NCI-H2227 (cell line): ENCODE data around the gene KREMEN1.
A peak's percentile ranks its signal among the peaks of the same experiment; 100 is the strongest.

ENCODE experiments used
- DNase-seq: peaks from one replicate; lab custom pipeline; 2025; ENCODE audit not compliant: unreplicated experiment; lab: John Stamatoyannopoulos, UW

KREMEN1 gene

DNA sequence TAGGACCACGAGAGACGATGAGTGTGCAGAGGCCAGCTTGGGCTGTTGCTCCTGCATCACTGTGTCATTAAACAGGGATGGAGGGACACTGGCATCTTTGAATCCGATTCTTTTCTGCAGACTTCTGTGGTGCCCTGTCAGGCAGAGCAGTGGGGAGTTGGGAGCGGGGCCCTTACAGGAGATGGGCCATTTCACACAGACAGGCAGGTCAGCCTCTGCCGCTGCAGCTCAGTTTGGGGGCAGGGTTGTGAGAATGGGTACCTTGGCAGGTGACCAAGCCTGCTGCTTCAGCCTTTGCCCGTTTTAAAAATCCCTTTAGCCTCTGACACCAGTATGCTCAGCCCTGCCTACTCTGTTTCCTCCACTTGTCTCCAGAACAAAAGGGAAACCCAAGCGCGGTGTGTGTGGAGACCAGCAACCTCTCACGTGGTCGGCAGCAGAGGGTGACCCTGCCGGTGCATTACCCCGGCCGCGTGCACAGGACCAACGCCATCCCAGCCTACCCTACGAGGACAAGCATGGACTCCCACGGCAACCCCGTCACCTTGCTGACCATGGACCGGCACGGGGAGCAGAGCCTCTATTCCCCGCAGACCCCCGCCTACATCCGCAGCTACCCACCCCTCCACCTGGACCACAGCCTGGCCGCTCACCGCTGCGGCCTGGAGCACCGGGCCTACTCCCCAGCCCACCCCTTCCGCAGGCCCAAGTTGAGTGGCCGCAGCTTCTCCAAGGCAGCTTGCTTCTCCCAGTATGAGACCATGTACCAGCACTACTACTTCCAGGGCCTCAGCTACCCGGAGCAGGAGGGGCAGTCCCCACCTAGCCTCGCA is 23.8 kb upstream of the KREMEN1 start:
- DNase-seq = no peak

DNA sequence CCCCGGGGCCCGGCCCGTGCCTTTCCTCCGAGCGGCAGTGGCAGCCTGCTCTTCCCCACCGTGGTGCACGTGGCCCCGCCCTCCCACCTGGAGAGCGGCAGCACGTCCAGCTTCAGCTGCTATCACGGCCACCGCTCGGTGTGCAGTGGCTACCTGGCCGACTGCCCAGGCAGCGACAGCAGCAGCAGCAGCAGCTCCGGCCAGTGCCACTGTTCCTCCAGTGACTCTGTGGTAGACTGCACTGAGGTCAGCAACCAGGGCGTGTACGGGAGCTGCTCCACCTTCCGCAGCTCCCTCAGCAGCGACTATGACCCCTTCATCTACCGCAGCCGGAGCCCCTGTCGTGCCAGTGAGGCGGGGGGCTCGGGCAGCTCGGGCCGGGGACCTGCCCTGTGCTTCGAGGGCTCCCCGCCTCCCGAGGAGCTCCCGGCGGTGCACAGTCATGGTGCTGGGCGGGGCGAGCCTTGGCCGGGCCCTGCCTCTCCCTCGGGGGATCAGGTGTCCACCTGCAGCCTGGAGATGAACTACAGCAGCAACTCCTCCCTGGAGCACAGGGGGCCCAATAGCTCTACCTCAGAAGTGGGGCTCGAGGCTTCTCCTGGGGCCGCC is 23.1 kb upstream of the KREMEN1 start:
- no peak for DNase-seq

- DNase-seq = no peak
Measured at GRCh38 chr22:29050457-29050856, 22.4 kb upstream of the KREMEN1 start.

DNA sequence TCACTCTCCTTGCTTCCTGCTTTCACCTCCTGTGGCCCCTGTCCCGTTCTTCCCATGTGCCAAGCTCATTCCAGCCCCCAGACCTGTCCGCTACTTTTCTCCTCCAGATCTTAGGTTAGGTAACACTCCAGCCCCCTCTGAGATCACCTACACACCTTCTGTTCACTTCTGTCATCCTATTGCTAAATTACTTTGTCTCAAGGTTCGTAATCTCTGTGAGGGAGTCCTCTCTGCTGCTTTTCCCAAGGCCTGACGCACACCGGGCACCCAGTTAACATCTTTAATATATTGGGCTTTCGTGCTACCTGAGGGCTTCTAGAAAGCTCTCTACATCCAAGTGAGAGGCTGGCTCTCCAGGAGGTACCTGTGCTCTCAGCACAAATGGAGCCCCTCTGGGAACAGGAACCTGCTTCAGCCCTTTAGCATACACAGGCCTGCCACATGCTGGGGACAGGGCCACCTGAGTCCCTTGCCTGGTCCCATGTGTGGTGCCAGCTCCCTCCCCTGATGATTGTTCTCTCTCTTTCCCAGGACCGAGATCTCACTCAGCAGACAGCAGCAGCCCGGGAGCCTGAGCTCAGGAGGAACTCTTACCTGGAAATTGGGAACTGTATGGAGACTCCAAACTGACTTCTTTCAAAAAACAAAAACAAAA is 19.7 kb upstream of the KREMEN1 start:
- DNase-seq = no peak

GRCh38 chr22:29054251-29054767 is 18.5 kb upstream of the KREMEN1 start:
- DNase-seq = no peak

DNA sequence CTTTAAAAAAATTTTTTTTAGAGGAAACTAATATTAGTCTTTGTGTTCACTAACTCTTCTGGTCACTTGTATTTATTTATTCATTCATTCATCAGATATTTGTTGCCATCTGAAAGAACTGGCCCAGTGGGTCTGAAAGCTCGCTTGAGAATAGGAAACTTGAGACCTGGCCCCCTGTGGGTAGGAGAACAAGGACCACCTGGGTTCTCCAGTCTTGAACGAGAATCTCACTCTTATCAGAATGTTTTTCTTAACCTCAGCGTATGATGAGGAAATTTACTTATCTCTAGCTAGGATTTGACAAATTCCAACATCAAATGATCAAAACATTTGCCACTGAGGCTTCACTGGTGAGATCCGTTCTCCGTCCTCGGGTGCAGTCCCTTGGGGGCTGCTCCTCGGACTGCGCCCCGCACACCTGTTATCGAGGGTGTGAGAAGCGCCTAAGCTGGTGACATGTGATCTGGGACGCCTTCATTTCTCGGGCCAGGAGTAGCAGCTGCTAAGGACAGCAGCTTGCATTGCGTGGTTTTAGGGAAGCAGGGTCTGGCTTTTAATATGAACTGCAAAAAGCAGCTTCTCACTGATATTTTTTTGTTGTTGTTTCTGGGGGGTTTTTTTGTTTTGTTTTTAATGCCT is 17.5 kb upstream of the KREMEN1 start:
- no peak for DNase-seq

DNA sequence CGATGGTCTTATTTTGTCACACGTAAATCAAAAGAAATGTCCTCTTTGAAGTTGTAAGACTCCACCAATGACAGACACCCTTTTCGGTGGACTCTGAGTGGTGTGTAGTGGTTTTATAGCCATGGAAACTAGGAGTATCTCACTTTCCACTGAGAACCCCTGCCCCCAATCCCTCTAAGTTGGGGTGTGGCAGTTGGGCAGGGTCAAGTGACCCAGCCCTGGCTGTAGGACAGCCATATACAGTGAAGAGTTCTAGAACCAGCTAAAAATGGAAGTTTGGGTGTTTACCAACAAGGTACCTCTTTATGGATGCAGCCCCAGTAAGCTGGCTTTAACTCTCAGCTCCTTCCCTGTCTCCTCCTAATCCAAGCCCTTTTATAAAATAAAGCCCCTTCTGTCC is 16.4 kb upstream of the KREMEN1 start:
- no peak for DNase-seq

DNA sequence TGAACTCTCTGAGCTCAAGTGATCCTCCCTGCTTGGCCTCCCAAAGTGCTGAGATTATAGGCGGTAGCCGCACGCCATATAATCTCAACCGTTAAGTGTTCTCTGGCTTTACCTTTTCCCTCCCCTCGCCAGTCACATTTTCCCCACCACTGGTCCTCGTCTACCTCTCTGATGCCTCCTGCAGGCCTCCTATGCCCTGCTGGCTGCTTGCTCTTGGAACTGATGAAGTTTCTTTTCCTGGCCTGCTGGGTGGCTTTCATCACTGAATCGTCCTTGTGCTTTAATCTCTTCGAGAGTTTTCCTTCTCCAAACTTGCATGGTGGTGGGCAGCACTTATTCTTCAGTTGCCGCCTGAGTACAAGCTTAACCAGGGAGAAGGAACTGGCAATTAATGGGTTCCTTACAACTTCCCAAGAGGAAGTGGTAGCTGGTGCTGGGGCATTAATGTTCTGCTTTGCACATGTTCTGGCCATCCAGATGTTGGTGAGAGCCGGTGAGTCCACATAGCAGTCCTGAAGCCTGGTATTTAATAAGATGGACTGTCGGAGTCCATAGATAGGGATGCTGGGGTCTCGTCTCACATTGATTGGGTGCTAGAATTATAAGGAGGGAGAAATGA is 12.5 kb upstream of the KREMEN1 start:
- DNase-seq = no peak

DNA sequence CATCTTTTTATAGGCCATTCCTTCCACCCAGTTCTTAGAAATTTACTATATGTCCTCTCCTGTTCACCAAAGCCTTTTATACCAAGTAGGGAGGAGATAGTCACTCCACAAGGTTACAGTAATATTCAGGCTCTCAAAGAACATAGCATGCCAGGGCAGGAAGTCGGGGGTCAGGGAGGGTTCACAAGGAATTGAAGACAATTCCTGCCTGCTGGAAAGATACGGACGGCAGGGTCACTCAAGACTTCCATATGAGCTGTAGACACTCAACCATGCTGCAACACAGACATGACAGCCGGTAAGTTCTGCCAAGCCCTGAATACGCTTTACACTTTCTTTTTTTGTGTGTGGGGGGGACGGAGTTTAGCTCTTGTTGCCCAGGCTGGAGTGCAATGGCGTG is 11.9 kb upstream of the KREMEN1 start:
- no peak for DNase-seq

GRCh38 chr22:29061773-29062172 is 11.1 kb upstream of the KREMEN1 start, which contains the start of gene C22orf31:
C22orf31 (minus strand) TSS chr22:29061831; CDS start chr22:29061792, 39 bp downstream.
- no peak for DNase-seq

DNA sequence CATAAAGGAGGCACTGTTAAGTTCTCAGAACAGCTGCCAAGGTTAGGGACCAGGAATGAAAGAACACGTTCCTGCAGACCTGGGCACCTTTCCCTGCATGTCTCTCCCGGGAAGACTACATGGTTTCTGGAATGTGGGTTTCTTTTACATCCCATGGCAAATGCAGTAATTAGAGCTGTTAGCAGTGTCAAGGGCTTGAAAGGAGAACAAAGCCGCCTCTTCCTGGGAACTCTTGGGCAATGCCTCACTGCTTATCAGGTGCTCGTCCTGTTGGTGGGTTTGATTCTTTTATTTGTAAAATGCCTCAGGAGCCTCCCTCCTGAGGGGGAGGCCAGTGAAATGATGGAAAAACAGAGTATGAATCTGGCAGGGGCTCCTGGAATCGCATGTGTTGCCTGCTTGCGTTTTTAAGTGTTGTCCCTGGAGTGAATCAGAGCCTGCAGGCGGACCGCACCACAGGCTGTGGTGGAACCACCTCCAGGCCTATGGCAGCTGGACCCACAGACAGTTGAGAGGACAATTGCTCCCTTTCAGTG is 10.5 kb upstream of the KREMEN1 start:
- no peak for DNase-seq

DNA sequence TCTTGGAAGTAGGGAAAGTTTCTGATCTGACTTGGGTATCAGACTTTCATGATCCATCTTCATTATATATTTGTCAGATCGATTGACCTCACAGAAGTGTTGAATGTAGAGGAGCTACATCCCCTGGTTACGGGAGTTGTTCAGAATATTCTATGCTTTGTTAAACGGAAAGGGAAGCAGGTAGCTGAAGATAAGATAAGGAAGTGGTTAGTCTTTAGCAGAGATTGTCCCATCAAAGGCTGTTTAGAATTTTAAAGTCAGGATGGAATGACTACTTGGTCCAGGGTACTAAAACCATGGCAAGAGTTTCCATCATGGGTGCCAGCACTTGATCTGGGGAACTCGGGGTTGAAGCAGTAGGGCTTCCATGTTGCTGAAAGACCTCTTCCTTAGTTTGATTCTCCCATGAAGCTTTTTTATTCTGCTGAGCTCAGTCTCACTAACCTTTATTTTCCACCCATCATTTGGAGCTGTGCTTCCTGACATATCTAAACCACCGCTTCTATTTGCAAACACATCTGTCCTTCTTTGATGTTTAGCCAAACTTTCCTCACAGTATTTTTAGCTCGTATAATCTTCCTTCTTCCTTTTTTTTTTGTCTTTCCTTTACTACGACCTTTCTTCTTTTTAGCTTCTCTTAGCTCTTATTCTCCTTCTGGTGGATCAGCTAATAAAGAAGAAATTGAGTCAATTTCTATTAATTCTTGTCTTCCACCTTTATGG is 7.2 kb upstream of the KREMEN1 start:
- DNase-seq = no peak

DNA sequence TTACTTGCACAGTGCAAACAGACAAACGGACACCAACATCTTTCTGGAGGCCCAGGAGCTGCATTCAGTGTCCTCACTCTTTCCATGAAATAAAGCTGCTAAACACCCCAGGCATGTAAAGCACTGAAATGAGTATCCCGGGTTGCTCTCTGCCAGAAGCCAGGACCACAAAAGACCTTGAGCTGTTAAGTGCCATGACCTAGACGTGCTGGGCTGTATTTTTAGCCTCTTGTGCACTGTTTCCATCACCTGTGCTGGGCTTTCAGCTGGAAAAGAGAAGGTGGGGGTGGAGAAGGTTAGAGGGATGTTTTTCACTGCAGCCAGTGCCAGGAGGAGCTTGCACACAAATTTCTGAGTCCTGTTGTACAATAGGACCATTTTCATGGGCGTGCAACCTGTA is 3.4 kb upstream of the KREMEN1 start:
- DNase-seq = no peak

DNA sequence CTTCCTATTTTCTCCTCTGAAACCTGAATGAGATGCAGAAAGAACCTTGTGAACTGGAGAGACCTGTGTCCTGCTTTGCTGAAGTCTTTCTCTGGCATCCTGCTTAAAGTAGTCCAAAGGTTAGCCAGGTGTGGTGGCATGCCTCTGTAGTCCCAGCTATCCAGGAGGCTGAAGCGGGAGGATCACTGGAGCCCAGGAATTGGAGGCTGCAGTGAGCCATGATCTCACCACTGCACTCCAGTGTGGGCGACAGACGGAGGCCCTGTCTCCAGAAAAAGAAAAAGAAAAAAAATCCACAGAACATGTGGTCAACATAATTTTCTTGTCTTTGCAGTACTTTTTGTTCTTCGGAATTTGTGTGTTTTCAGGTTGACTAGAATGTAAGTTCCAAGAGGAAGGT is 2.3 kb upstream of the KREMEN1 start:
- DNase-seq = no peak

GRCh38 chr22:29071261-29072045 is 1.4 kb upstream of the KREMEN1 start:
- peak; percentile 73 for DNase-seq

DNA sequence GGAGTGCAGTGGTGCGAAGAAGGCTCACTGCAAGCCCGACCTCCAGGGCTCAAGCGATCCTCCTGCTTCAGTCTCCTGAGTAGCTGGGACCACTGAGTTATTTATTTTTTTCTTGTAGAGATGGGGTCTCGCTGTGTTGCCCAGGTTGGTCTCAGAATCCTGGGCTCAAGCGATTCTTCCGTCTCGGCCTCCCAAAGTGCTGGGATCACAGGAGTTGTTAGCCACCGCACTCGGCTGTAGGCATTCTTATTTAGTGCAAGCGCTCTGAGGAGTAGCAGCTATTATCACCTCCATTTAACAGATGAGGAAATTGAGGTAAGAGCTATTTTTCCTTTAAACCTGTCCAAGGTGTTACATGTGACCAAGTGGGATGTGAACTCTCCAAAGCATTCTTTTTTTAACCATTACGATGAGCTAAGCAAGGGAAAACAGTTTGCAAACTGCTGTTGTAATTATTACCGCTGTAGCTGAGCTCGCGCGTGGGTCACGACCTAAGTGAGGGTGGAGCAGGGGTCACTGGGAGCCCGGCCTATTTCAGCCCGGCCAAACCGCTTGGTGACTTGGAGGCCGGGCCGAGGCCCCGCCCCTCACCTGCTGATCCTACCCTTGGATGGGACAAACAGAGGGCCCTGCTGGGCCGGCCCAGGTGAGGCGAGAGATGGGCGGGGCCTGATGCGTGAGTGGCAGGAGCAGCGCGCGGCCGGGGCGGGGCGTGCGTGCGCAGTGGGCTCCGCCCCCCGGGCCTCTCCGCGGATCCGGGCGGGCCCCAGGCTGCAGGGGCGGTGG is 449 bp upstream of the KREMEN1 start:
- peak; percentile 84 for DNase-seq

DNA sequence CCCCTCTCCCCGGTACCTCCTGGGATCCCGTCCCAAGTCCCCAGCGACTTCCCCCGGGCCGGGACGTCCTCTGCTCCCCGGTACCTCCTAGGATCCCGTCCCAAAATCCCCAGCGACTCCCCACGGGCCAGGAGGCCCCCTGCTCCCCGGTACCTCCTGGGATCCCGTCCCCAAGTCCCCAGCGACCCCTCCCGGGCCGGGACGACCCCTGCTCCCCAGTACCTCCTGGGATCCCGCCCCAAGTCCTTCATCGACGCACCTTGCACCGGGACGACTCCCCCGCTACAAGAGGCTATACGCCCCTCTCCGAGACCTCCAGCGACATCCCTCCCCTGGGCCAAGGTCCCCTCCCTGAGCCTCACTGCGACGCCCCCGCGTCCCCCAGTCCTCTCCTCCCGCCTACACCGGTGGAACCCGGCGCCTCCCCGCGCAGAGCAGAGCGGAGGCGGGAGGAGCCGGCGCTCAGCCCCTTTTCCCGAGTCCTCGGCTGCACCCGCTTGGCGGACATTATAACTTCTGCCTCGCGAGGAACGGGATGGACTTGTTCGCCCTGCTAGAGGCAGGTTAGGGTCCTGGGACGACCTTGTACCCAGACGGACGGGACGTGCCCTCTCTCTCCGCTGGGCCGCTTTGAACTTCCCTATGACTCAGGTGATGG is 912 bp downstream of the KREMEN1 start:
- peak; percentile 71 for DNase-seq

GRCh38 chr22:29074276-29074772 is 1.5 kb downstream of the KREMEN1 start:
- DNase-seq = no peak
